Neuronal stem cell (in vitro differentiated cells): ENCODE results near the gene ATG5.
"Not testable (repeated sequence)": the region's sequence is repeated elsewhere in the genome, so short reads cannot be mapped to it uniquely, and the experiment has no call there.

Source experiments
- DNase-seq: peaks from one replicate; pipeline ENCODE4 v3.0.0-alpha.2; 2013; ENCODE audit warnings: low spot score
- H2AFZ ChIP-seq: one replicate; pipeline ENCODE4 v1.6.1; 2013; ENCODE audit warnings: mild to moderate bottlenecking, low read length, inconsistent platforms
- H2AK5ac ChIP-seq: 2 replicates; pipeline ENCODE4 v1.6.1; 2013; ENCODE audit warnings: low read depth, mild to moderate bottlenecking, inconsistent platforms, low read length, moderate library complexity, mixed read lengths
- H2BK120ac ChIP-seq: 2 replicates; pipeline ENCODE4 v1.6.1; 2013; ENCODE audit warnings: low read depth, mild to moderate bottlenecking, inconsistent platforms, low read length, moderate library complexity, mixed read lengths
- H2BK12ac ChIP-seq: one replicate; pipeline ENCODE4 v1.6.1; 2013; ENCODE audit warnings: low read length, inconsistent platforms
- H2BK15ac ChIP-seq: 2 replicates; pipeline ENCODE4 v1.6.1; 2013; ENCODE audit warnings: mild to moderate bottlenecking, low read length, inconsistent platforms, mixed read lengths
- H2BK5ac ChIP-seq: one replicate; pipeline ENCODE4 v1.6.1; 2013; ENCODE audit warnings: inconsistent platforms, mild to moderate bottlenecking, low read length, moderate library complexity
- H3K14ac ChIP-seq: one replicate; pipeline ENCODE4 v1.6.1; 2013; ENCODE audit warnings: low read length, inconsistent platforms
- H3K18ac ChIP-seq: 2 replicates; pipeline ENCODE4 v1.6.1; 2013; ENCODE audit warnings: low read length, inconsistent platforms
- H3K23ac ChIP-seq: 2 replicates; pipeline ENCODE4 v1.6.1; 2013; ENCODE audit warnings: low read depth, mild to moderate bottlenecking, mixed read lengths, low read length, inconsistent platforms; ENCODE audit not compliant: poor library complexity
- H3K27ac ChIP-seq: replicated peaks from 3 replicates; pipeline ENCODE4 v1.5.1; 2013; ENCODE audit warnings: low read length, inconsistent platforms
- H3K27me3 ChIP-seq, 3 experiments: 2 replicates each; pipeline ENCODE4 v1.6.1; 2013; ENCODE audit warnings: low read length in 3 of 3, mild to moderate bottlenecking in 2 of 3, inconsistent platforms in 1 of 3, low read depth in 1 of 3, mixed read lengths in 1 of 3, moderate library complexity in 1 of 3; ENCODE audit not compliant: control insufficient read depth in 3 of 3, insufficient read depth in 3 of 3
- H3K36me3 ChIP-seq, 2 donors: replicated peaks in 1 of 2; 2 replicates each; pipeline ENCODE4 v1.6.1; 2013; ENCODE audit warnings: low read length in 2 of 2; ENCODE audit not compliant: control insufficient read depth in 2 of 2, insufficient read depth in 2 of 2
- H3K4ac ChIP-seq: 2 replicates; pipeline ENCODE4 v1.6.1; 2013; ENCODE audit warnings: inconsistent platforms, mild to moderate bottlenecking, low read length, moderate library complexity
- H3K4me1 ChIP-seq, 2 donors: 1 replicate in 1 of 2; 2 replicates in 1 of 2; pipeline ENCODE4 v1.6.1; 2013; ENCODE audit warnings: low read length in 2 of 2, low read depth in 1 of 2; ENCODE audit not compliant: control insufficient read depth in 2 of 2, insufficient read depth in 1 of 2
- H3K4me2 ChIP-seq: one replicate; pipeline ENCODE4 v1.6.1; 2013; ENCODE audit warnings: mild to moderate bottlenecking, low read length, inconsistent platforms; ENCODE audit not compliant: insufficient read depth, poor library complexity, severe bottlenecking
- H3K4me3 ChIP-seq, 2 donors: 2 replicates each; pipeline ENCODE4 v1.5.1; 2013; ENCODE audit warnings: low read length in 2 of 2, mild to moderate bottlenecking in 2 of 2, inconsistent platforms in 1 of 2, moderate library complexity in 1 of 2
- H3K79me1 ChIP-seq: one replicate; pipeline ENCODE4 v1.6.1; 2013; ENCODE audit warnings: low read depth, mild to moderate bottlenecking, inconsistent platforms, low read length, moderate library complexity
- H3K9ac ChIP-seq: one replicate; pipeline ENCODE4 v1.6.1; 2013; ENCODE audit warnings: mild to moderate bottlenecking, low read depth, low read length, inconsistent platforms; ENCODE audit not compliant: poor library complexity
- H3K9me3 ChIP-seq, 2 donors: replicated peaks in 1 of 2; 2 replicates each; pipeline versions ENCODE3 to v1.6.1; 2013; ENCODE audit warnings: low read length in 2 of 2, mild to moderate bottlenecking in 2 of 2, inconsistent platforms in 1 of 2, low read depth in 1 of 2, mixed read lengths in 1 of 2, moderate library complexity in 1 of 2; ENCODE audit not compliant: control insufficient read depth in 2 of 2, insufficient read depth in 1 of 2
- H4K8ac ChIP-seq: one replicate; pipeline ENCODE4 v1.6.1; 2013; ENCODE audit warnings: low read depth, mild to moderate bottlenecking, inconsistent platforms, low read length, moderate library complexity
- H4K91ac ChIP-seq: one replicate; pipeline ENCODE4 v1.6.1; 2013; ENCODE audit warnings: low read length, low read depth, mild to moderate bottlenecking, inconsistent platforms; ENCODE audit not compliant: poor library complexity
- WGBS, 2 donors: extraction: QIAGEN DNeasy Blood & Tissue Kit; methylation state at CpG; one replicate each; pipeline ENCODE4 v1.1.7; 2013; ENCODE audit warnings: missing lambda C conversion rate in 2 of 2, mixed read lengths in 1 of 2; ENCODE audit not compliant: insufficient read length in 2 of 2, insufficient replicate concordance in 1 of 2; ENCODE audit errors: extremely low coverage in 2 of 2; 5-methylcytosine and 5-hydroxymethylcytosine counted together

Gene ATG5

DNA sequence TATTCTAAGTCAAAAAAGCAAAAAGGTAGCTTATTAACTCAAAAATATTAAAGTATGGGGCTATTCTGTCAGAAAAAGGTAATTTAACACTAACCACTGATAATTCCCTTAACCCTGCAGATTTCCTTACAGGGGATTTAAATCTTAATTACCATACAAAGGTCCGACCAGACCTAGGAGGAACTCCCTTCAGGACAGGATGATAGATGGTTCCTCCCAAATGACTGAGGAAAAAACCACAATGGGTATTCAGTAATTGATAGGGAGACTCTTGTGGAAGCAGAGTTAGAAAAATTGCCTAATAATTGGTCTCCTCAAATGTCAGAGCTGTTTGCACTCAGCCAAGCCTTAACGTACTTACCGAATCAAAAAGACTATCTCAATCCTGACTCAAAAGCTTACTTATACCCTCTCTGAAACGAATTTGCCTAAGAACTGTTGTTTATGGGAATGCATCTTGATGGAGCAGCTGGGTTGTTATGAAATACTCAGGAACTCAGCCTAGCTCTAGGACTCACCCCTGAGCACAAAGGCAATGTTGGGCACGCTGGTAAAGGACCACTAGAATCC, 95.6 kb downstream of the ATG5 start:
- not testable (repeated sequence) for H3K79me1 ChIP-seq, H2AK5ac ChIP-seq, H4K91ac ChIP-seq, H3K36me3 ChIP-seq, H3K4me2 ChIP-seq, H2BK120ac ChIP-seq, H3K27ac ChIP-seq, DNase-seq, H3K14ac ChIP-seq, H3K9me3 ChIP-seq, H3K4me1 ChIP-seq, H3K27me3 ChIP-seq, H4K8ac ChIP-seq, H2AFZ ChIP-seq, H3K23ac ChIP-seq, H2BK15ac ChIP-seq, H3K4me3 ChIP-seq, H3K4ac ChIP-seq, H3K18ac ChIP-seq, H2BK5ac ChIP-seq, H2BK12ac ChIP-seq, H3K9ac ChIP-seq
- no CpG with 5 or more reads among the region's 5 CpGs for WGBS, 2 donors

DNA sequence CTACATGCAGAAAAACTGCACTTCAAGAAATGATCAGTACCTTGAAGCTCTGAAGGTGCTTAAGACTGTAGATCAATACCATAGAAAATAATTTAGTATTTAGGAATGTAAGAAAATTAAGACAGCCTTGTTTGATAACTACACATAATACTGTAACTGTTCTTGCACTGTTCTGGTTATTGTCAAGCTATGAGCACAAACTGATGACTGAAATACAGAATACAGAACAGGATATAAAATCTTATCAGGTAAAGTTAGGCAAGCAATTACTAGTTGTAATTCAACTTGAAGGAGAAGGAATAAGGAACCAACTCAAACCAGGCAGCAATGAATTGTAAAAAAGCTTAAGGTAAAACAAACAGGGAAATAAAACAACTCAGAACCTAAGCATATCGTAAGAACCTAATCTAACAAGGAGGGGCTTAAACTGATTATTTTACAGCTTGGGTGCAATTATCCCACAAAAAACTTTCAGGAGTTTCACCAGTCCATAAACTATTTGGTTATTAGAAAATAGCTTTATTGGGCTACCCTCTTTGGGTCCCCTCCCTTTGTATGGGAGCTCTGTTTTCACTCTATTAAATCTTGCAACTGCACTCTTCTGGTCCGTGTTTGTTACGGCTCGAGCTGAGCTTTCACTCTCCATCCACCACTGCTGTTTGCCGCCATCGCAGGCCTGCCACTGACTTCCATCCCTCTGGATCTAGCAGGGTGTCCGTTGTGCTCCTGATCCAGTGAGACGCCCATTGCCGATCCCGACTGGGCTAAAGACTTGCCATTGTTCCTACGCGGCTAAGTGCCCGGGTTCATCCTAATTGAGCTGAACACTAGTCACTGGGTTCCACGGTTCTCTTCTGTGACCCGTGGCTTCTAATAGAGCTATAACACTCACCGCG, 97.7 kb downstream of the ATG5 start:
- no peak overlapping the region for H3K23ac ChIP-seq
- no peaks in the 10 kb centered on the region for H3K27me3 ChIP-seq
- H2BK120ac ChIP-seq: no peak overlapping the region
- no peak for DNase-seq
- no peak overlapping the region for H3K14ac ChIP-seq
- no peak overlapping the region for H2BK5ac ChIP-seq
- no peak overlapping the region for H3K4me2 ChIP-seq
- peak overlapping the region; percentile 6 for H3K9ac ChIP-seq
- no peak overlapping the region for H3K18ac ChIP-seq
- no peak overlapping the region for H2AFZ ChIP-seq
- H3K4ac ChIP-seq: no peak overlapping the region
- no peak overlapping the region for H3K27ac ChIP-seq
- H2BK12ac ChIP-seq: no peak overlapping the region
- peak overlapping the region in 1 of 2 donors; percentile 47 for H3K4me3 ChIP-seq
- no peak overlapping the region for H4K8ac ChIP-seq
- no peak overlapping the region for H2AK5ac ChIP-seq
- no peaks in the 10 kb centered on the region for H3K4me1 ChIP-seq
- no CpG with 5 or more reads among the region's 17 CpGs for WGBS, 2 donors
- H3K79me1 ChIP-seq: no peaks in the 10 kb centered on the region
- H3K9me3 ChIP-seq: no peaks in the 10 kb centered on the region
- H3K36me3 ChIP-seq: no peaks in the 10 kb centered on the region
- H4K91ac ChIP-seq: no peak overlapping the region
- no peak overlapping the region for H2BK15ac ChIP-seq

DNA sequence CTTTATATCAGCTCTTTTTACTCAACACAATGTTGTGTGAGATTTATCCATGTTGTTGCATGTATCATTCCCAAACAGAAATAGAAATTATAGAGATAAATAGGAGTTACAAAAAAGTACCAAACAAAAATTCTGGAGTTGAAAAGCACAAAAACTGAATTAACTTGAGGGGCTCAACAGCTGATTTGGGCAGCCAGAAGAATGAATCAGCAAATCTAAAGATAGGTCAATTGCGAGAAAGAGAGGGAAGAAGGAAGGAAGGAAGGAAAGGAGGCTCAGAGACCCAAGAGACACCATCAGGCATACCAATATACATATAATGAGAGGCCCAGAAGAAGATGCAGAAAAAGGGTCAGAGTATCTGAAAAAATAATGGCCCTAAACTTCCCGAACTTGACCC, 98.9 kb downstream of the ATG5 start:
- H3K18ac ChIP-seq: no peak overlapping the region
- H4K91ac ChIP-seq: no peak overlapping the region
- H3K27ac ChIP-seq: no peak overlapping the region
- H3K23ac ChIP-seq: no peak overlapping the region
- H3K79me1 ChIP-seq: no peaks in the 10 kb centered on the region
- DNase-seq: no peak
- H3K4ac ChIP-seq: no peak overlapping the region
- H2BK120ac ChIP-seq: no peak overlapping the region
- no peak overlapping the region for H2AK5ac ChIP-seq
- no peak overlapping the region for H2BK15ac ChIP-seq
- no peaks in the 10 kb centered on the region for H3K27me3 ChIP-seq
- H2BK5ac ChIP-seq: no peak overlapping the region
- no peak overlapping the region for H3K4me3 ChIP-seq
- no peak overlapping the region for H2AFZ ChIP-seq
- H4K8ac ChIP-seq: no peak overlapping the region
- H3K9me3 ChIP-seq: no peaks in the 10 kb centered on the region
- no peak overlapping the region for H3K4me2 ChIP-seq
- no peak overlapping the region for H3K14ac ChIP-seq
- no peak overlapping the region for H2BK12ac ChIP-seq
- H3K4me1 ChIP-seq: no peaks in the 10 kb centered on the region
- no CpG with 5 or more reads among the region's 2 CpGs for WGBS, 2 donors
- H3K9ac ChIP-seq: no peak overlapping the region
- H3K36me3 ChIP-seq: no peaks in the 10 kb centered on the region

DNA sequence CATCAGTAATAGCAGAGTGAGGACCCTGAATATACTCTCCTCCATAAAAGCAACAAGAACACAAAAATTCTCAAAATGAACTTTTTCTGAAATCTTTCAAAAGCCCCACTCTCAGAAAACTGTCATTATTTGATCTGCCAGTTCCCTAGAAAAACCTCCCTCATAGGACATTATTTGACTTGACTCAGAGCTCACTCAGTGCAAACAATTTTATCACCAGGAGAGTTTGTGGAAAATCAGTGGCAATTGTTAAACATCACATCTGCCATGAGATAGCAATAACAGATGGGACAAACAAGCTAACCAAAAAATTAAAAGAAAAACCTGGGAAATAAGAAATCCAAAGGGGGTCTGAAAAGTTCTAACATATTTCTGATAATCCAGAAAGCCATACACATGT, 100.0 kb downstream of the ATG5 start:
- no peak overlapping the region for H2BK15ac ChIP-seq
- no peak overlapping the region for H3K9ac ChIP-seq
- H2AK5ac ChIP-seq: no peak overlapping the region
- H3K23ac ChIP-seq: no peak overlapping the region
- no peak overlapping the region for H4K91ac ChIP-seq
- no peak overlapping the region for H2AFZ ChIP-seq
- H4K8ac ChIP-seq: no peak overlapping the region
- no peak overlapping the region for H3K14ac ChIP-seq
- no peaks in the 10 kb centered on the region for H3K27me3 ChIP-seq
- no peak overlapping the region for H3K4me3 ChIP-seq
- no peak overlapping the region for H2BK5ac ChIP-seq
- no peaks in the 10 kb centered on the region for H3K9me3 ChIP-seq
- no peaks in the 10 kb centered on the region for H3K36me3 ChIP-seq
- no peak overlapping the region for H3K4ac ChIP-seq
- DNase-seq: no peak
- no peak overlapping the region for H3K4me2 ChIP-seq
- no peak overlapping the region for H3K27ac ChIP-seq
- no peak overlapping the region for H3K18ac ChIP-seq
- H2BK120ac ChIP-seq: no peak overlapping the region
- H2BK12ac ChIP-seq: no peak overlapping the region
- no peaks in the 10 kb centered on the region for H3K79me1 ChIP-seq
- H3K4me1 ChIP-seq: no peaks in the 10 kb centered on the region
